Measurements from ENCODE around the gene GUCA2A. TPM values are rescaled to one million over a fixed set of nuclear protein-coding genes. Genes with fewer than 3 reads are reported as not detected.

The GUCA2A gene
- total and polyA plus RNA-seq, 2 donors (not counting 1 experiment from before 2014, with no cell fraction given), result not detected

GRCh38 chr1:42146626-42147320 lies 17.8 kb downstream of the GUCA2A start:
- H3K4me1 ChIP-seq (ENCODE audit: control insufficient read depth, extremely low read depth, insufficient read depth, low read length), result no peaks in the 10 kb centered on the region
- H3K4me2 ChIP-seq (ENCODE audit: extremely low read depth, insufficient read depth, low read length), result no peak overlapping the region
- no peak for TF ChIP-seq EZH2 (IDR thresholded peaks at IDR 0.05; ENCODE audit: low read length, missing control alignments)
- TF ChIP-seq, protein P1, sequence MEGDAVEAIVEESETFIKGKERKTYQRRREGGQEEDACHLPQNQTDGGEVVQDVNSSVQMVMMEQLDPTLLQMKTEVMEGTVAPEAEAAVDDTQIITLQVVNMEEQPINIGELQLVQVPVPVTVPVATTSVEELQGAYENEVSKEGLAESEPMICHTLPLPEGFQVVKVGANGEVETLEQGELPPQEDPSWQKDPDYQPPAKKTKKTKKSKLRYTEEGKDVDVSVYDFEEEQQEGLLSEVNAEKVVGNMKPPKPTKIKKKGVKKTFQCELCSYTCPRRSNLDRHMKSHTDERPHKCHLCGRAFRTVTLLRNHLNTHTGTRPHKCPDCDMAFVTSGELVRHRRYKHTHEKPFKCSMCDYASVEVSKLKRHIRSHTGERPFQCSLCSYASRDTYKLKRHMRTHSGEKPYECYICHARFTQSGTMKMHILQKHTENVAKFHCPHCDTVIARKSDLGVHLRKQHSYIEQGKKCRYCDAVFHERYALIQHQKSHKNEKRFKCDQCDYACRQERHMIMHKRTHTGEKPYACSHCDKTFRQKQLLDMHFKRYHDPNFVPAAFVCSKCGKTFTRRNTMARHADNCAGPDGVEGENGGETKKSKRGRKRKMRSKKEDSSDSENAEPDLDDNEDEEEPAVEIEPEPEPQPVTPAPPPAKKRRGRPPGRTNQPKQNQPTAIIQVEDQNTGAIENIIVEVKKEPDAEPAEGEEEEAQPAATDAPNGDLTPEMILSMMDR (conservative IDR thresholded peaks at IDR 0.05 in 1 of 2, IDR thresholded peaks at IDR 0.05 in 1 of 2; ENCODE audit: low read depth in 1 of 2, low read length in 2 of 2), result peak; percentile 85 to 96
- peaks cover 28% of the 10 kb centered on the region for H3K27me3 ChIP-seq (ENCODE audit: control insufficient read depth, insufficient read depth, low read length)
- no peak overlapping the region for H3K9ac ChIP-seq (ENCODE audit: insufficient read depth, low read length)
- peak; percentile 36 to 53 for DNase-seq (ENCODE audit: low read depth in 2 of 2)
- H3K4me3 ChIP-seq (replicated peaks in 1 of 4; ENCODE audit: control extremely low read depth in 1 of 4, insufficient read depth in 1 of 4, low read depth in 3 of 4, low read length in 4 of 4), result no peak overlapping the region
- H2AFZ ChIP-seq (ENCODE audit: low read length), result no peak overlapping the region
- H3K9me3 ChIP-seq (ENCODE audit: control insufficient read depth, insufficient read depth, low read depth, low read length), result no peaks in the 10 kb centered on the region
- H3K27ac ChIP-seq (ENCODE audit: insufficient read depth, low read length), result no peak overlapping the region
- H4K20me1 ChIP-seq (ENCODE audit: control insufficient read depth, extremely low read depth, insufficient read depth, low read length), result no peaks in the 10 kb centered on the region
- H3K36me3 ChIP-seq (ENCODE audit: control insufficient read depth, insufficient read depth, low read length), result no peaks in the 10 kb centered on the region
- no peaks in the 10 kb centered on the region for H3K79me2 ChIP-seq (ENCODE audit: control insufficient read depth, insufficient read depth, low read length)

- Histone ChIP-seq H4K20me1 (ENCODE audit: control insufficient read depth, extremely low read depth, insufficient read depth, low read length) (no peaks in the 10 kb centered on the region), H2AFZ (ENCODE audit: low read length) (no peak overlapping the region), H3K27me3 (ENCODE audit: control insufficient read depth, insufficient read depth, low read length) (peaks cover 28% of the 10 kb centered on the region), H3K9ac (ENCODE audit: insufficient read depth, low read length) (no peak overlapping the region), H3K4me1 (ENCODE audit: control insufficient read depth, extremely low read depth, insufficient read depth, low read length) (no peaks in the 10 kb centered on the region), H3K36me3 (ENCODE audit: control insufficient read depth, insufficient read depth, low read length) (no peaks in the 10 kb centered on the region), H3K79me2 (ENCODE audit: control insufficient read depth, insufficient read depth, low read length) (no peaks in the 10 kb centered on the region), H3K4me2 (ENCODE audit: extremely low read depth, insufficient read depth, low read length) (no peak overlapping the region), H3K4me3 (replicated peaks in 1 of 4; ENCODE audit: control extremely low read depth in 1 of 4, insufficient read depth in 1 of 4, low read depth in 3 of 4, low read length in 4 of 4) (no peak overlapping the region), H3K9me3 (ENCODE audit: control insufficient read depth, insufficient read depth, low read depth, low read length) (no peaks in the 10 kb centered on the region), H3K27ac (ENCODE audit: insufficient read depth, low read length) (no peak overlapping the region)
- DNase-seq (ENCODE audit: low read depth in 2 of 2), result peak in 1 of 2 donors; percentile 8
- TF ChIP-seq, protein P1 (conservative IDR thresholded peaks at IDR 0.05 in 1 of 2, IDR thresholded peaks at IDR 0.05 in 1 of 2; ENCODE audit: low read depth in 1 of 2, low read length in 2 of 2), result no peak
- TF ChIP-seq EZH2 (IDR thresholded peaks at IDR 0.05; ENCODE audit: low read length, missing control alignments), result peak; percentile 65
Measured at GRCh38 chr1:42145764-42146625, 18.6 kb downstream of the GUCA2A start.

GRCh38 chr1:42145389-42145716 lies 19.2 kb downstream of the GUCA2A start:
- Histone ChIP-seq H3K27me3 (ENCODE audit: control insufficient read depth, insufficient read depth, low read length) (peaks cover 25% of the 10 kb centered on the region), H3K4me3 (replicated peaks in 1 of 4; ENCODE audit: control extremely low read depth in 1 of 4, insufficient read depth in 1 of 4, low read depth in 3 of 4, low read length in 4 of 4) (no peak overlapping the region)

More at GRCh38 chr1:42145389-42145716, 19.2 kb downstream of the GUCA2A start:
- no peak for DNase-seq (ENCODE audit: low read depth in 2 of 2)
- H3K36me3 ChIP-seq (ENCODE audit: control insufficient read depth, insufficient read depth, low read length), result no peaks in the 10 kb centered on the region
- no peak overlapping the region for H2AFZ ChIP-seq (ENCODE audit: low read length)
- no peak overlapping the region for H3K4me2 ChIP-seq (ENCODE audit: extremely low read depth, insufficient read depth, low read length)
- H3K9ac ChIP-seq (ENCODE audit: insufficient read depth, low read length), result no peak overlapping the region
- no peak overlapping the region for H3K27ac ChIP-seq (ENCODE audit: insufficient read depth, low read length)
- no peaks in the 10 kb centered on the region for H3K9me3 ChIP-seq (ENCODE audit: control insufficient read depth, insufficient read depth, low read depth, low read length)
- H3K79me2 ChIP-seq (ENCODE audit: control insufficient read depth, insufficient read depth, low read length), result no peaks in the 10 kb centered on the region
- TF ChIP-seq, protein P1 (conservative IDR thresholded peaks at IDR 0.05 in 1 of 2, IDR thresholded peaks at IDR 0.05 in 1 of 2; ENCODE audit: low read depth in 1 of 2, low read length in 2 of 2), result no peak
- peak; percentile 11 for TF ChIP-seq EZH2 (IDR thresholded peaks at IDR 0.05; ENCODE audit: low read length, missing control alignments)
- no peaks in the 10 kb centered on the region for H4K20me1 ChIP-seq (ENCODE audit: control insufficient read depth, extremely low read depth, insufficient read depth, low read length)
- H3K4me1 ChIP-seq (ENCODE audit: control insufficient read depth, extremely low read depth, insufficient read depth, low read length), result no peaks in the 10 kb centered on the region

All from fibroblast of lung (primary cell).